Naive B cell (primary cell): ENCODE data around the gene MLLT1. TPM values are rescaled to one million over a fixed set of nuclear protein-coding genes. Genes with fewer than 3 reads are reported as not detected.
"Not testable (repeated sequence)": the region's sequence is repeated elsewhere in the genome, so short reads cannot be mapped to it uniquely, and the experiment has no call there.

Experiments
- ATAC-seq, 2 donors: fragments of 150-1000 bp; cut with Tn5 transposase; 2 replicates each; pipeline ENCODE4 v1.10.0; 2021; ENCODE audit warnings: low read depth in 2 of 2, mild to moderate bottlenecking in 2 of 2, moderate library complexity in 2 of 2
- DNase-seq: peaks from one replicate; pipeline ENCODE4 v3.0.0; 2022
- H3K27ac Mint-ChIP-seq, 6 donors: one replicate each; pipeline ENCODE4 v1.8.0; 2020 to 2022; ENCODE audit warnings: mild to moderate bottlenecking in 6 of 6, mixed read lengths in 6 of 6, moderate library complexity in 5 of 6, inconsistent platforms in 2 of 6
- H3K27me3 Mint-ChIP-seq, 3 donors: one replicate each; pipeline ENCODE4 v1.8.0; 2021 to 2022; ENCODE audit warnings: mixed read lengths in 3 of 3, mild to moderate bottlenecking in 1 of 3
- H3K36me3 Mint-ChIP-seq, 2 donors: one replicate each; pipeline ENCODE4 v1.8.0; 2020 to 2022; ENCODE audit warnings: mixed read lengths in 2 of 2, inconsistent platforms in 1 of 2, mild to moderate bottlenecking in 1 of 2
- H3K4me1 Mint-ChIP-seq, 3 donors: one replicate each; pipeline ENCODE4 v1.8.0; 2020 to 2022; ENCODE audit warnings: mixed read lengths in 3 of 3, inconsistent platforms in 1 of 3, mild to moderate bottlenecking in 1 of 3, moderate library complexity in 1 of 3
- H3K4me3 Mint-ChIP-seq, 8 donors: one replicate each; pipeline ENCODE4 v1.8.0; 2020 to 2022; ENCODE audit warnings: mild to moderate bottlenecking in 8 of 8, mixed read lengths in 8 of 8, moderate library complexity in 8 of 8, inconsistent platforms in 2 of 8
- H3K9me3 Mint-ChIP-seq, 7 donors: one replicate each; pipeline ENCODE4 v1.8.0; 2020 to 2022; ENCODE audit warnings: mixed read lengths in 7 of 7, mild to moderate bottlenecking in 5 of 7, inconsistent platforms in 2 of 7, moderate library complexity in 1 of 7
- polyA plus RNA-seq, 6 donors: library from polyadenylated mRNA; unstranded; fragments of 300-500 nt; fragmentation: Illumina TruSeq; gene quantifications; one replicate each; pipeline ENCODE4 v1.2.3, GENCODE V29; 2021; ENCODE audit warnings: low read depth in 6 of 6

Gene MLLT1
- polyA plus RNA-seq, 6 donors from 2014 or later = 0.43 to 1.7 (median 1.3) TPM

GRCh38 chr19:6288737-6289136 lies 9.0 kb upstream of the MLLT1 start:
- DNase-seq (no peak), ATAC-seq (no peak)
- Mint-ChIP-seq H3K4me1 (no peaks in the 10 kb centered on the region), H3K9me3 (peaks cover 5 to 81% (median 58%) of the 10 kb centered on the region in 7 donors), H3K4me3 (peak overlapping the region in 1 of 8 donors; percentile 51), H3K27me3 (peaks cover 0 to 6% (median 0%) of the 10 kb centered on the region in 3 donors), H3K36me3 (peaks cover 0 to 8% of the 10 kb centered on the region in 2 donors), H3K27ac (no peak overlapping the region)

- ATAC-seq (no peak), DNase-seq (no peak)
- Mint-ChIP-seq H3K9me3 (peaks cover 5 to 70% (median 48%) of the 10 kb centered on the region in 7 donors), H3K36me3 (peaks cover 0 to 8% of the 10 kb centered on the region in 2 donors), H3K4me3 (no peak overlapping the region), H3K4me1 (no peaks in the 10 kb centered on the region), H3K27me3 (peaks cover 0 to 6% (median 0%) of the 10 kb centered on the region in 3 donors), H3K27ac (no peak overlapping the region)
Observed at GRCh38 chr19:6287269-6287885, 7.6 kb upstream of the MLLT1 start.

- Mint-ChIP-seq H3K27me3 (peaks cover 0 to 6% (median 0%) of the 10 kb centered on the region in 3 donors), H3K4me3 (no peak overlapping the region), H3K27ac (no peak overlapping the region), H3K9me3 (peaks cover 5 to 63% (median 41%) of the 10 kb centered on the region in 7 donors), H3K4me1 (no peaks in the 10 kb centered on the region), H3K36me3 (peaks cover 0 to 8% of the 10 kb centered on the region in 2 donors)
- no peak for ATAC-seq
- no peak for DNase-seq
Observed at GRCh38 chr19:6286676-6287075, 6.9 kb upstream of the MLLT1 start.

GRCh38 chr19:6282393-6282792 lies 2.6 kb upstream of the MLLT1 start:
- DNase-seq, H3K27me3 Mint-ChIP-seq, H3K36me3 Mint-ChIP-seq, H3K27ac Mint-ChIP-seq, ATAC-seq: not testable (repeated sequence)
- H3K4me3 Mint-ChIP-seq = peak overlapping the region in 2 of 8 donors; percentile 39 to 54
- peaks cover 0 to 22% (median 9%) of the 10 kb centered on the region in 7 donors for H3K9me3 Mint-ChIP-seq
- peaks cover 18 to 20% (median 19%) of the 10 kb centered on the region in 3 donors for H3K4me1 Mint-ChIP-seq

- Mint-ChIP-seq H3K27me3 (no peaks in the 10 kb centered on the region), H3K4me3 (peak overlapping the region in 5 of 8 donors; percentile 51 to 89 (median 80)), H3K9me3 (no peaks in the 10 kb centered on the region), H3K36me3 (no peaks in the 10 kb centered on the region), H3K4me1 (peaks cover 28 to 47% (median 43%) of the 10 kb centered on the region in 3 donors), H3K27ac (peak overlapping the region in 1 of 6 donors; percentile 90)
- ATAC-seq (peak; percentile 40 to 45), DNase-seq (no peak)
Observed at GRCh38 chr19:6279620-6279930, 200 bp downstream of the MLLT1 start.

GRCh38 chr19:6278740-6279619 lies 795 bp downstream of the MLLT1 start:
- DNase-seq (no peak), ATAC-seq (no peak)
- no peaks in the 10 kb centered on the region for H3K36me3 Mint-ChIP-seq
- peaks cover 30 to 53% (median 44%) of the 10 kb centered on the region in 3 donors for H3K4me1 Mint-ChIP-seq
- peak overlapping the region; percentile 74 to 97 (median 92) for H3K27ac Mint-ChIP-seq
- H3K9me3 Mint-ChIP-seq = no peaks in the 10 kb centered on the region
- no peaks in the 10 kb centered on the region for H3K27me3 Mint-ChIP-seq
- peak overlapping the region; percentile 83 to 95 (median 90) for H3K4me3 Mint-ChIP-seq

- Mint-ChIP-seq H3K36me3 (no peaks in the 10 kb centered on the region), H3K9me3 (no peaks in the 10 kb centered on the region), H3K4me3 (peak overlapping the region; percentile 83 to 95 (median 90)), H3K27ac (peak overlapping the region in 4 of 6 donors; percentile 12 to 97 (median 81)), H3K27me3 (no peaks in the 10 kb centered on the region), H3K4me1 (peaks cover 35 to 60% (median 54%) of the 10 kb centered on the region in 3 donors)
- ATAC-seq (no peak), DNase-seq (no peak)
Observed at GRCh38 chr19:6278051-6278450, 1.7 kb downstream of the MLLT1 start.

GRCh38 chr19:6276447-6276846 lies 3.3 kb downstream of the MLLT1 start:
- Mint-ChIP-seq H3K27ac (peak overlapping the region in 3 of 6 donors; percentile 24 to 64 (median 56)), H3K9me3 (no peaks in the 10 kb centered on the region), H3K27me3 (no peaks in the 10 kb centered on the region), H3K4me3 (peak overlapping the region in 3 of 8 donors; percentile 5 to 83 (median 67)), H3K36me3 (no peaks in the 10 kb centered on the region), H3K4me1 (peaks cover 44 to 75% (median 67%) of the 10 kb centered on the region in 3 donors)
- no peak for ATAC-seq
- DNase-seq = no peak

- H3K27me3 Mint-ChIP-seq = no peaks in the 10 kb centered on the region
Observed at GRCh38 chr19:6275170-6275744, 4.5 kb downstream of the MLLT1 start.

GRCh38 chr19:6274756-6275155 lies 5.0 kb downstream of the MLLT1 start:
- Mint-ChIP-seq H3K4me1 (peaks cover 50 to 79% (median 67%) of the 10 kb centered on the region in 3 donors), H3K27ac (peak overlapping the region in 1 of 6 donors; percentile 19)

More at GRCh38 chr19:6275170-6275744, 4.5 kb downstream of the MLLT1 start:
- DNase-seq (no peak), ATAC-seq (no peak)
- Mint-ChIP-seq H3K4me1 (peaks cover 50 to 80% (median 67%) of the 10 kb centered on the region in 3 donors), H3K4me3 (peak overlapping the region in 2 of 8 donors; percentile 3 to 83), H3K27ac (peak overlapping the region in 1 of 6 donors; percentile 80), H3K36me3 (no peaks in the 10 kb centered on the region), H3K9me3 (no peaks in the 10 kb centered on the region)

GRCh38 chr19:6273701-6274601 lies 5.8 kb downstream of the MLLT1 start:
- H3K36me3 Mint-ChIP-seq = peaks cover 0 to 4% of the 10 kb centered on the region in 2 donors
- ATAC-seq (no peak), DNase-seq (no peak)
- peaks cover 47 to 77% (median 64%) of the 10 kb centered on the region in 3 donors for H3K4me1 Mint-ChIP-seq
- H3K27ac Mint-ChIP-seq = peak overlapping the region in 4 of 6 donors; percentile 10 to 54 (median 36)
- no peaks in the 10 kb centered on the region for H3K27me3 Mint-ChIP-seq
- H3K9me3 Mint-ChIP-seq = no peaks in the 10 kb centered on the region
- peak overlapping the region in 2 of 8 donors; percentile 22 to 35 for H3K4me3 Mint-ChIP-seq

More at GRCh38 chr19:6274756-6275155, 5.0 kb downstream of the MLLT1 start:
- Mint-ChIP-seq H3K36me3 (peaks cover 0 to 4% of the 10 kb centered on the region in 2 donors), H3K27me3 (no peaks in the 10 kb centered on the region), H3K9me3 (no peaks in the 10 kb centered on the region), H3K4me3 (peak overlapping the region in 2 of 8 donors; percentile 59 to 83)
- ATAC-seq (no peak), DNase-seq (no peak)

GRCh38 chr19:6272913-6273600 lies 6.7 kb downstream of the MLLT1 start:
- Mint-ChIP-seq H3K4me3 (peak overlapping the region in 3 of 8 donors; percentile 33 to 67 (median 60)), H3K9me3 (no peaks in the 10 kb centered on the region), H3K4me1 (peaks cover 38 to 71% (median 61%) of the 10 kb centered on the region in 3 donors), H3K27me3 (no peaks in the 10 kb centered on the region), H3K36me3 (peaks cover 0 to 4% of the 10 kb centered on the region in 2 donors), H3K27ac (peak overlapping the region in 2 of 6 donors; percentile 81 to 86)
- DNase-seq (no peak), ATAC-seq (no peak)
